HCT116 (cell line): ENCODE results near the gene RPS24. TPM values are rescaled to one million over a fixed set of nuclear protein-coding genes. Genes with fewer than 3 reads are reported as not detected.

Source experiments
- ATAC-seq: fragments of 200-7000 bp; cut with Tn5 transposase; 2 replicates; pipeline ENCODE4 v1.9.1; 2020; ENCODE audit warnings: mild to moderate bottlenecking, moderate library complexity
- BruUV-seq: library from RNA; stranded (reverse); fragments of 400-500 nt; replicated peaks from 2 replicates; lab custom pipeline; 2021; lab: Mats Ljungman, UMichigan
- CTCF ChIA-PET: fragments of 300-600 bp; sonication (Branson Sonifier 250); formaldehyde crosslinking; loops from one replicate; lab custom pipeline; 2021; ENCODE audit warnings: antibody characterized with exemption; lab: Charles Lee
- POLR2A ChIA-PET: fragments of 300-600, 350-600 bp; sonication (Branson Sonifier 250); formaldehyde crosslinking; loops from one replicate; lab custom pipeline; 2021; ENCODE audit warnings: antibody characterized with exemption; lab: Charles Lee
- RAD21 ChIA-PET, 2 experiments: fragments of 300-600 bp; sonication (Branson Sonifier 250); formaldehyde crosslinking; loops; one replicate each; lab custom pipeline; 2023; ENCODE audit warnings: low total read pairs in 2 of 2; ENCODE audit not compliant: uncharacterized antibody in 2 of 2, unreplicated experiment in 2 of 2, low non-redundant PET in 1 of 2; lab: Charles Lee
- DNase-seq: peaks from one replicate; pipeline ENCODE4 v3.0.0-alpha.2; 2010; ENCODE audit warnings: low read depth, low spot score
- H2AFZ ChIP-seq: fragments of 200-600 bp; shearing (Covaris generic), sonication (generic); 2 replicates; pipeline ENCODE4 v1.6.1; 2017; ENCODE audit warnings: low read depth, mixed run types, mixed read lengths, antibody characterized with exemption, low read length; ENCODE audit not compliant: poor library complexity, severe bottlenecking
- H3K27ac ChIP-seq: 2 replicates; pipeline ENCODE4 v1.5.1; 2012; ENCODE audit warnings: low read depth, low read length
- H3K27me3 ChIP-seq: fragments of 200-600 bp; sonication (generic); 2 replicates; pipeline ENCODE4 v1.6.1; 2016; ENCODE audit warnings: mixed run types, low read length, mixed read lengths; ENCODE audit not compliant: insufficient read depth
- H3K36me3 ChIP-seq, 2 experiments: fragments of 200-500 bp in 1 of 2; fragments of 200-600 bp in 1 of 2; sonication (Bioruptor generic) in 1 of 2; sonication (generic) in 1 of 2; 2 replicates each; pipeline versions ENCODE4 v1.5.1 to v1.6.1; 2014 to 2016; ENCODE audit warnings: low read length in 2 of 2, inconsistent platforms in 1 of 2, mixed read lengths in 1 of 2, mixed run types in 1 of 2; ENCODE audit not compliant: insufficient read depth in 2 of 2, control insufficient read depth in 1 of 2
- H3K4me1 ChIP-seq, 2 experiments: fragments of 200-600 bp in 1 of 2; sonication (generic) in 1 of 2; 2 replicates each; pipeline versions ENCODE4 v1.5.1 to v1.6.1; 2012 to 2017; ENCODE audit warnings: low read length in 2 of 2, inconsistent platforms in 1 of 2, mild to moderate bottlenecking in 1 of 2, mixed read lengths in 1 of 2, mixed run types in 1 of 2, moderate library complexity in 1 of 2; ENCODE audit not compliant: insufficient read depth in 2 of 2, control insufficient read depth in 1 of 2
- H3K4me2 ChIP-seq: fragments of 200-600 bp; sonication (generic); 2 replicates; pipeline ENCODE4 v1.6.1; 2017; ENCODE audit warnings: mixed run types, low read length, mixed read lengths
- H3K4me3 ChIP-seq, 2 experiments: fragments of 200-600 bp in 1 of 2; sonication (generic) in 1 of 2; replicated peaks in 1 of 2; 2 replicates each; pipeline ENCODE4 v1.5.1; 2011 to 2016; ENCODE audit warnings: low read length in 2 of 2, control low read depth in 1 of 2, low read depth in 1 of 2, mild to moderate bottlenecking in 1 of 2, mixed read lengths in 1 of 2, mixed run types in 1 of 2
- H3K79me2 ChIP-seq: fragments of 200-600 bp; sonication (generic); 2 replicates; pipeline ENCODE4 v1.6.1; 2017; ENCODE audit warnings: mild to moderate bottlenecking, mixed run types, low read length, moderate library complexity, mixed read lengths; ENCODE audit not compliant: insufficient read depth
- H3K9ac ChIP-seq: fragments of 200-600 bp; sonication (generic); 2 replicates; pipeline ENCODE4 v1.6.1; 2016; ENCODE audit warnings: low read length, mixed read lengths
- H3K9me2 ChIP-seq: fragments of 200-600 bp; sonication (generic), shearing (Covaris generic); 2 replicates; pipeline ENCODE4 v1.6.1; 2017; ENCODE audit warnings: mixed run types, mild to moderate bottlenecking, moderate library complexity; ENCODE audit not compliant: insufficient read depth
- H3K9me3 ChIP-seq, 2 experiments: fragments of 200-500 bp in 1 of 2; fragments of 200-600 bp in 1 of 2; sonication (Bioruptor generic) in 1 of 2; sonication (generic) in 1 of 2; 2 replicates each; pipeline ENCODE4 v1.6.1; 2014 to 2017; ENCODE audit warnings: low read length in 2 of 2, mixed read lengths in 2 of 2, inconsistent platforms in 1 of 2, low read depth in 1 of 2, mild to moderate bottlenecking in 1 of 2, mixed run types in 1 of 2, moderate library complexity in 1 of 2; ENCODE audit not compliant: control insufficient read depth in 1 of 2, insufficient read depth in 1 of 2
- H4K20me1 ChIP-seq: fragments of 200-600 bp; sonication (generic), shearing (Covaris generic); 2 replicates; pipeline ENCODE4 v1.6.1; 2017; ENCODE audit warnings: mixed run types, mild to moderate bottlenecking, moderate library complexity; ENCODE audit not compliant: insufficient read depth
- ATF3 ChIP-seq: IDR thresholded peaks from 2 replicates; pipeline ENCODE4 v1.6.1; 2012
- CBX3 ChIP-seq: IDR thresholded peaks from 2 replicates; pipeline ENCODE4 v1.6.1; 2012; ENCODE audit warnings: low read depth
- CEBPB ChIP-seq: IDR thresholded peaks from 2 replicates; pipeline ENCODE4 v1.6.1; 2012; ENCODE audit warnings: low read depth
- CTCF ChIP-seq, 3 experiments: fragments of 200-600 bp in 1 of 3; sonication (generic) in 1 of 3; IDR thresholded peaks in 2 of 3; conservative IDR thresholded peaks in 1 of 3; 2 replicates each; pipeline ENCODE4 v1.5.1; 2012 to 2017; ENCODE audit warnings: low read depth in 2 of 3, low read length in 2 of 3, antibody characterized with exemption in 1 of 3, borderline replicate concordance in 1 of 3, control low read depth in 1 of 3, mild to moderate bottlenecking in 1 of 3, mixed read lengths in 1 of 3, mixed run types in 1 of 3, moderate library complexity in 1 of 3; ENCODE audit not compliant: insufficient read depth in 1 of 3
- EGR1 ChIP-seq: IDR thresholded peaks from 2 replicates; pipeline ENCODE4 v1.6.1; 2012; ENCODE audit warnings: low read depth
- ELF1 ChIP-seq: IDR thresholded peaks from 2 replicates; pipeline ENCODE4 v1.6.1; 2012; ENCODE audit warnings: low read depth, borderline replicate concordance
- EZH2 ChIP-seq: fragments of 200-600 bp; sonication (generic); IDR thresholded peaks from 2 replicates; pipeline ENCODE4 v1.6.1; 2017; ENCODE audit warnings: antibody characterized with exemption, mixed run types
- FOSL1 ChIP-seq: IDR thresholded peaks from 2 replicates; pipeline ENCODE4 v1.6.1; 2012; ENCODE audit warnings: low read depth
- JUND ChIP-seq: IDR thresholded peaks from 2 replicates; pipeline ENCODE4 v1.6.1; 2012
- MAX ChIP-seq: IDR thresholded peaks from 2 replicates; pipeline ENCODE4 v1.6.1; 2012
- SP1 ChIP-seq: IDR thresholded peaks from 2 replicates; pipeline ENCODE4 v1.6.1; 2012; ENCODE audit warnings: low read depth
- TCF7L2 ChIP-seq: IDR thresholded peaks from 2 replicates; pipeline ENCODE4 v1.7.0; 2011; ENCODE audit warnings: borderline replicate concordance, inconsistent platforms; ENCODE audit not compliant: insufficient read depth, insufficient read length; ENCODE audit errors: extremely low read depth
- ZBTB33 ChIP-seq: IDR thresholded peaks from 2 replicates; pipeline ENCODE4 v1.6.1; 2011; ENCODE audit warnings: mild to moderate bottlenecking, low read length, moderate library complexity; ENCODE audit not compliant: insufficient replicate concordance; ENCODE audit errors: extremely low read depth
- ZFX ChIP-seq: fragments of 450-650 bp; IDR thresholded peaks from 2 replicates; pipeline ENCODE4 v1.6.1; 2017
- intact Hi-C: fragments of 100-400 bp; cut with micrococcal nuclease; formaldehyde crosslinking; loops from 2 replicates; pipeline ENCODE4 v1.10.0; 2022
- total RNA-seq: library from RNA; stranded (reverse); gene quantifications from one replicate; pipeline ENCODE4 v1.2.1, GENCODE V29; 2021; ENCODE audit not compliant: unreplicated experiment

Gene RPS24
- total RNA-seq, 1 experiment from 2014 or later: 1,764 TPM

GRCh38 chr10:78013564-78013963, 20.1 kb upstream of the RPS24 start:
- no peaks in the 10 kb centered on the region for H3K79me2 ChIP-seq
- no peaks in the 10 kb centered on the region for H4K20me1 ChIP-seq
- intact Hi-C loops: no loop called here
- no peaks in the 10 kb centered on the region for H3K4me1 ChIP-seq
- ChIA-PET CTCF (no interaction called here), RAD21 (no interaction called here), POLR2A (no interaction called here)
- no peaks in the 10 kb centered on the region for H3K27me3 ChIP-seq
- BruUV-seq: no TSS peak
- ATAC-seq: no peak
- no peak for DNase-seq
- no peak overlapping the region for H3K4me3 ChIP-seq
- no peak overlapping the region for H3K9ac ChIP-seq
- no peak overlapping the region for H3K4me2 ChIP-seq
- H3K9me2 ChIP-seq: no peaks in the 10 kb centered on the region
- TF ChIP-seq FOSL1 (no peak), EGR1 (no peak), EZH2 (no peak), CBX3 (no peak), CEBPB (no peak), JUND (no peak), ATF3 (no peak), SP1 (no peak), ZBTB33 (no peak)
- no peak overlapping the region for H2AFZ ChIP-seq
- no peaks in the 10 kb centered on the region for H3K9me3 ChIP-seq
- no peak overlapping the region for H3K27ac ChIP-seq
- H3K36me3 ChIP-seq: peaks cover 69 to 73% of the 10 kb centered on the region in 2 experiments

- intact Hi-C loops: no loop called here
- ChIA-PET RAD21 (no interaction called here), CTCF (no interaction called here), POLR2A (no interaction called here)
- H3K4me3 ChIP-seq: no peak overlapping the region
- H3K36me3 ChIP-seq: peaks cover 54 to 76% of the 10 kb centered on the region in 2 experiments
- H3K79me2 ChIP-seq: no peaks in the 10 kb centered on the region
- H3K9me2 ChIP-seq: no peaks in the 10 kb centered on the region
- DNase-seq (no peak), ATAC-seq (no peak)
- H3K4me2 ChIP-seq: no peak overlapping the region
- H4K20me1 ChIP-seq: no peaks in the 10 kb centered on the region
- no peak overlapping the region for H3K27ac ChIP-seq
- no peaks in the 10 kb centered on the region for H3K27me3 ChIP-seq
- no TSS peak for BruUV-seq
- no peak overlapping the region for H2AFZ ChIP-seq
- H3K4me1 ChIP-seq: no peaks in the 10 kb centered on the region
- H3K9me3 ChIP-seq: no peaks in the 10 kb centered on the region
- no peak overlapping the region for H3K9ac ChIP-seq
- TF ChIP-seq ATF3 (no peak), CBX3 (no peak), TCF7L2 (no peak), MAX (no peak), CTCF (IDR thresholded peaks at IDR 0.05 in 2 of 3, conservative IDR thresholded peaks at IDR 0.05 in 1 of 3; ENCODE audit: borderline replicate concordance in 1 of 3, insufficient read depth in 1 of 3, low read depth in 2 of 3, low read length in 2 of 3) (no peak), ZFX (no peak), ELF1 (no peak), ZBTB33 (no peak)
These were observed 18.1 kb upstream of the RPS24 start for GRCh38 chr10:78015546-78015945.
